Body of pancreas (tissue), 4 donors: Measurements from ENCODE around the gene PCDHB16.
"Not testable (repeated sequence)": the region's sequence is repeated elsewhere in the genome, so short reads cannot be mapped to it uniquely, and the experiment has no call there.

ENCODE experiments used
- POLR2A ChIP-seq, 3 donors: fragments of 450-650 bp; IDR thresholded peaks; one replicate each; pipeline ENCODE4 v1.6.1; 2016; ENCODE audit warnings: antibody characterized with exemption in 3 of 3, mild to moderate bottlenecking in 2 of 3
- TF ChIP-seq, protein P1 (sequence below), 7 experiments: fragments of 450-650 bp in 4 of 7; fragments of 200-600 bp in 3 of 7; sonication (generic) in 3 of 7; IDR thresholded peaks; one replicate each; pipeline ENCODE4 v1.5.1; 2016 to 2019; ENCODE audit warnings: antibody characterized with exemption in 7 of 7

GRCh38 chr5:141201126-141201525 lies 18.9 kb downstream of the PCDHB16 start:
- TF ChIP-seq POLR2A (IDR thresholded peaks at IDR 0.05), result not testable (repeated sequence)
- TF ChIP-seq, protein P1, sequence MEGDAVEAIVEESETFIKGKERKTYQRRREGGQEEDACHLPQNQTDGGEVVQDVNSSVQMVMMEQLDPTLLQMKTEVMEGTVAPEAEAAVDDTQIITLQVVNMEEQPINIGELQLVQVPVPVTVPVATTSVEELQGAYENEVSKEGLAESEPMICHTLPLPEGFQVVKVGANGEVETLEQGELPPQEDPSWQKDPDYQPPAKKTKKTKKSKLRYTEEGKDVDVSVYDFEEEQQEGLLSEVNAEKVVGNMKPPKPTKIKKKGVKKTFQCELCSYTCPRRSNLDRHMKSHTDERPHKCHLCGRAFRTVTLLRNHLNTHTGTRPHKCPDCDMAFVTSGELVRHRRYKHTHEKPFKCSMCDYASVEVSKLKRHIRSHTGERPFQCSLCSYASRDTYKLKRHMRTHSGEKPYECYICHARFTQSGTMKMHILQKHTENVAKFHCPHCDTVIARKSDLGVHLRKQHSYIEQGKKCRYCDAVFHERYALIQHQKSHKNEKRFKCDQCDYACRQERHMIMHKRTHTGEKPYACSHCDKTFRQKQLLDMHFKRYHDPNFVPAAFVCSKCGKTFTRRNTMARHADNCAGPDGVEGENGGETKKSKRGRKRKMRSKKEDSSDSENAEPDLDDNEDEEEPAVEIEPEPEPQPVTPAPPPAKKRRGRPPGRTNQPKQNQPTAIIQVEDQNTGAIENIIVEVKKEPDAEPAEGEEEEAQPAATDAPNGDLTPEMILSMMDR (IDR thresholded peaks at IDR 0.05), result not testable (repeated sequence)
